Stimulated activated naive CD8-positive, alpha-beta T cell treated with anti-CD3 and anti-CD28 coated beads, Interleukin-15, amount 100 ng/mL, for 72 hours (primary cell): ENCODE measurements around the gene SPEM1.
A peak's percentile ranks its signal among the peaks of the same experiment; 100 is the strongest.

Experiments used
- ATAC-seq: fragments of 150-1000 bp; cut with Tn5 transposase; 2 replicates; pipeline ENCODE4 v1.10.0; 2021; ENCODE audit warnings: mild to moderate bottlenecking, moderate library complexity
- DNase-seq, 2 donors: peaks; one replicate each; pipeline ENCODE4 v3.0.0; 2021 to 2022
- H3K27ac Mint-ChIP-seq, 2 donors: one replicate each; pipeline ENCODE4 v1.8.0; 2022; ENCODE audit warnings: mild to moderate bottlenecking in 2 of 2, mixed read lengths in 2 of 2, moderate library complexity in 2 of 2
- H3K27me3 Mint-ChIP-seq: one replicate; pipeline ENCODE4 v1.8.0; 2022; ENCODE audit warnings: mixed read lengths
- H3K4me1 Mint-ChIP-seq: one replicate; pipeline ENCODE4 v1.8.0; 2022; ENCODE audit warnings: mild to moderate bottlenecking, mixed read lengths
- H3K4me3 Mint-ChIP-seq, 2 donors: one replicate each; pipeline ENCODE4 v1.8.0; 2022; ENCODE audit warnings: mild to moderate bottlenecking in 2 of 2, mixed read lengths in 2 of 2, moderate library complexity in 1 of 2
- H3K9me3 Mint-ChIP-seq, 2 donors: one replicate each; pipeline ENCODE4 v1.8.0; 2022; ENCODE audit warnings: mixed read lengths in 2 of 2

SPEM1 gene

DNA sequence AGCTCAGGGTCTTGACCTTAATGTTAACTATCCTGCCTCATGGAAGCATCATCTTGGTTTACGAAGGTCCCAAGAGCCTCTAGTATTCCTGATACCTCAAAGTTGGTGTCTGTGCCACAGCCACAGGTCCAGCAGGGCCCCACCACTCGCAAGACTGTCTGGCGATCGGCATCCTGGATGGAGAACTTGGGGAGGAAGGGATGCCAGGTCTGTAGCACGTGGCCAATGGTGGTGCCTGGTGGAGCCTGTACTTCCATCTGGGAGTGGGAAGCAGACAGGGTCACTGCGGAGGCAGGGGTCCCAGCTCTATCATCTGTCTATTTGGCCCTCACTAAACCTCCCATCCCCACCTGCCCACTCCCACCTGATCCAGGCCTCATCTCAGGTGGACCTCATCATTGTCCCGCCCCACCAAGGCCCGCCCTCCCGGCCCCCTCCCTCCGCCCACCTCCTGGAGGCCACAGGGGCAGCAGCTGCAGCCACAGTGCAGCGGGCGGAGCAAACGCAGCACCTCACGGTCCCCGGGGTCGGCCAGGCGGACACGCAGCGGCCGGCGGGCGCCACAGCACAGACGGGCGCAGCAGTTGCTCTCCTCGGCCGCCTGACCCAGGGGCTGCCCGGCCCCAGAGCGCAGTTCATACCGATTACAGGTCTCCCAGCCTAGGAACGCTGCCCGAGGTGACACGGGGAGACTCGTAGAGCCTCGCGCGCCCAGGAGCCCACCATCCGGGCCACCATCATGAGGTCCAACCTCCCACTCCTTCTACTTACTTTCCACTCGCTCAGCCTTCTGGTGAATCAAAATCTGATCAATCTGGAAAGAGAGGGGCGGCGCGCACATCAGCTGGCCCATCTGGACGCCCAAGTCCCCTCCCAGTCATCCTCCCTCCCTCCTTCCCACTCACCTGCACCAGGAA is 27.2 kb upstream of the SPEM1 start:
- peak overlapping the region; percentile 89 to 92 for H3K4me3 Mint-ChIP-seq
- H3K4me1 Mint-ChIP-seq: peaks cover 49% of the 10 kb centered on the region
- DNase-seq: no peak
- H3K27ac Mint-ChIP-seq: peak overlapping the region; percentile 46 to 75
- no peak for ATAC-seq
- H3K27me3 Mint-ChIP-seq: no peaks in the 10 kb centered on the region
- no peaks in the 10 kb centered on the region for H3K9me3 Mint-ChIP-seq

DNA sequence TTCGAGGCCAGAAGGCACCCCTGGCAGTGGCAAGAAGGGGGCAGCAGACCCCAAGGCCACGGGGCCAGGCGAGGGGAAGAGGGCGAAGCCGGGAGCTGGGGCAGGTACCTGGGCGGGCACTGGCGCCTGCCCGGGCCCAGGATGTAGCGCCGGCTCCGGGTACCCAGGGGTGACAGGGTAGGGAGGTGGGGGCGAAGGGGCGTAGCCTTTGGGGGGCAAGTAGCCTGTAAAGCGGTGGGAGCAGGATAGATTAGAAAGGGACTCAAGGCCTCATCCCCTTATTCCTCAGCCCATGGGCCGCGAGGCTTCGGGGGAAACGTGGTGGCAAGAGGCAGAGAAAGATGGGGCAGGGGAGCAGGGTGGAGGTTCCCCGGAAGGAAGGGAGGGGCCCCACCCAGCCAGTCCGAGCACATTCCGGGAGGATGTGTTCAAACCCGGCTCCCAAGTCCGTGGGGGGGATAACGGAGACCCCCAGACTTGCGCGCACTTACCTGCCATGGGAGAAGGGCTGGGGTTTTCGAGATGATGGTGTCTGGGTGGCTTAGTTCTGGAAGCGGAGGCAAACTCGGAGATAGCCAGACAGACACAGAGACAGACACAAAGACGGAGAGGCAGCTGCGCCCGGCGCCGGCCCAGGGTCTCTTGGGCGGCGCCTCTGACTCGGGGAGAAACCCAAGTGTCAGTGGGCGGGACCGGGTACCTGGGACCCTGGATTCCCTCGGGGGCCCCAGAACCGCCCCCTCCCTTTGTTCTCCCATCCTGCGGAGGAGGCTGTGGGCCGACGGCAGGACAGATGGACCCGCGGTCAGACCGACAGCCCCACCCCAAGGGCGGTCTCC is 26.3 kb upstream of the SPEM1 start:
- peak overlapping the region; percentile 89 to 92 for H3K4me3 Mint-ChIP-seq
- no peaks in the 10 kb centered on the region for H3K27me3 Mint-ChIP-seq
- H3K4me1 Mint-ChIP-seq: peaks cover 49% of the 10 kb centered on the region
- H3K9me3 Mint-ChIP-seq: no peaks in the 10 kb centered on the region
- peak overlapping the region; percentile 80 to 96 for H3K27ac Mint-ChIP-seq
- DNase-seq (peak; percentile 35 to 69), ATAC-seq (peak; percentile 72)

DNA sequence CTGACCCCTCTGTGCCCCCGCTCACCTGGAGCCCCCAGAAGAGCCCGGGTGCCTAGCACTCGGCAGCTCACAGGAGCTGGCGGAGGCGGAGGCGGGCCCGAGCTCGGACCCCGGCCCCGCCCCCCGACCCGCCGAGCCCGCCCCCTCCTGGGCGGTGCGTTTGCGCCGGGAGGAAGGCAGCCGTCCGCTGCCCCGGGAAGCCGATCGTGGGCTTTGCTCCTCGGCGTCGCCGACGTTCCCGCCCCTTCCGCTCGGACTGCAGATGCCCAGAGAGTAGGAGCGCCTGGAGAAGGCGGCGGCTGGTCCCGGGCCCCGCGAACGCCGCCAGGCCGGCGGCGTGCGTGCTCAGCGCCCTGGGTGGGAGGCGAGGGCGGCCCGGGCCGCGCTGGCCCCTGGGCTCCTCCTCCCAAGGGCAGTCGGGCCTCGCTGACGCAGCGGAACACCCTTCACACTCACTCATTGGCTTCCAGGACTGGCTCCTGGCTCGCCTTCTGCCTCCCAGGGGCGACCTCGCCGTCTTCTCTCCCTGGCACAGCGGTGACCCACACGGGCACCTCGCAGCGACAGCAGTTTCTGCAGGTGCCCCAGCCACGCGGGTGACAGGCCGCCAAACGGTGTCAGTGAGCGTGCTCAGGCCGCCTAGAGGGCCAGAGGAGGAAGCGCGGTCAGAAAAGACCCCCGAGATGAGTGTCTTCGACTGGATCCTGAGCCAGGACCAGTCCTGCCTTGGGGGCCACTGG is 25.5 kb upstream of the SPEM1 start, which contains the start of gene PLSCR3:
TSS of gene PLSCR3 (minus strand) at position 74 of the 740 bp plus-strand sequence. CDS start 415 bp downstream, outside the sequence.
- Mint-ChIP-seq H3K27ac (peak within 1 kb of the TSS; percentile 96 to 99), H3K4me1 (peaks cover 49% of the 10 kb centered on the region), H3K4me3 (peak within 1 kb of the TSS; percentile 89 to 92), H3K9me3 (no peaks in the 10 kb centered on the region), H3K27me3 (no peaks in the 10 kb centered on the region)
- ATAC-seq (peak; percentile 91), DNase-seq (peak; percentile 81 to 87)

DNA sequence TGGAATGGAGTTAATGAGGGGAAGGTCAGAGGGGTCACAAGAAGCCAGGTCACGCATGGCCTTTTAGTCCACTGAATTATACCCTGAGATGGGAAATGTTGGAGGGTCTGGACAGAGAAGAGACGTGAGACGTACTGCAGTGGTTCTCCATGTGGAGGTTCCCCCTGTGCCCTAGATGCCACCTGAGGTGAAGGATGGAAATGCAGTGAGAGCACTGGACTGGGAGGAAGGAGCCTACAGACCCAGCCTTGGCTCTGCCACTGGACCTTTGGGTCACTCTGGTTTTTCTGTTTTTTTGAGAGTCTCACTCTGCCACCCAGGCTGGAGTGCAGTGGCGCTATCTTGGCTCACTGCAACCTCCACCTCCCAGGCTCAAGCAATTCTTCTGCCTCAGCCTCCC is 24.0 kb upstream of the SPEM1 start:
- H3K9me3 Mint-ChIP-seq: no peaks in the 10 kb centered on the region
- no peak for ATAC-seq
- H3K27ac Mint-ChIP-seq: no peak overlapping the region
- H3K27me3 Mint-ChIP-seq: no peaks in the 10 kb centered on the region
- DNase-seq: no peak
- no peak overlapping the region for H3K4me3 Mint-ChIP-seq
- peaks cover 36% of the 10 kb centered on the region for H3K4me1 Mint-ChIP-seq

DNA sequence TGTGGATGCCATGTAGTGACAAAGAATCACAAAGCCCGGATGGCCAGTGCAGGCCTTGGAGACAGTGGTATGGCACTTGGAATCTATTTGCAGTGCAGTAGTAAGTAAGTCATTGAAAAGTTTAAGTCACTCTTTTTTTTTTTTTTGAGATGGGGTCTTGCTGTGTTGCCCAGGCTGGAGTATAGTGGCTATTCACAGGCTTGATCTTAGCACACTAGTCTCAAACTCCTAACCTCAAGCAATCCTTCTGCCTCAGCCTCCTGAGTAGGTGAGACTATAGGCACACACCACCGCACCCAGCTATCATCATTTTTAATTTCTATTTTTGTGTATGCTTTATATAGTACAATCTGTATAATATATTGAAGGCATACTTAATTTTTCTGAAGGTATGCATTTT is 21.5 kb upstream of the SPEM1 start:
- DNase-seq (no peak), ATAC-seq (no peak)
- H3K9me3 Mint-ChIP-seq: no peaks in the 10 kb centered on the region
- no peaks in the 10 kb centered on the region for H3K27me3 Mint-ChIP-seq
- H3K27ac Mint-ChIP-seq: no peak overlapping the region
- H3K4me1 Mint-ChIP-seq: peaks cover 21% of the 10 kb centered on the region
- no peak overlapping the region for H3K4me3 Mint-ChIP-seq

DNA sequence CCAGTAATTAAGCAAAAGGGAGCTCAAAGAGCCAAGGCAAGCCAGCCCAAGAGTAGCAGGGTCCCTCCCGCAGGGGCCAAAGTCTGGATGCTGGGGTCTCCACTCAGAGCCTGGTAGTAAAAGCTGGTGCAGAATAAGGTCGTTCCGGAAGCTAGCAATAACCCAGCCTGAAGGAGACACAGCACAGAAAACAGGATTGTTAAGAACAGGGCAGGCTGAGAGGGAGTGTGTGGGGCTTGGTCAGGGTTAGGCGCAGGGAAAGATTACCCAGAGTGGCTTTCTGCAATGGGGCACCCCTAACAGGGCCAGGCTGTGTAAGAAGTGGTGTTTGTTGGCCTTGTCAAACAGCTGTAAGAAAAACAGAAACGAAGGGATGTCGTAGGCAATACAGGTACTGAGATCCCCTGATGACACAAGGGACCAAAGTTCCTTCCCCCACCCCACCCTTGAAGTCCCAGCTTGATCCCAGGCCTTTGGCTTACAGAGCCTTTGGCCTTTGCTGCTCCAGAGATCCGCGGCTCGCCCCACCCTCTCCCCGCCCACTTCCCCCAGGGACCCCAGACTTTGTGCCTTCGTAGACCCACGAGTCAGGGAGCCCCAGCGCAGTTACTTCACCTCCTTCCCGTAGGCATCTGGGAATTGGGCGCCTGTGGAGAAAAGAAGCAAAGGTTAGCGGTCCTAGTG is 16.9 kb upstream of the SPEM1 start:
- Mint-ChIP-seq H3K27me3 (peaks cover 10% of the 10 kb centered on the region), H3K4me1 (peaks cover 28% of the 10 kb centered on the region), H3K4me3 (peak overlapping the region; percentile 89 to 99), H3K27ac (peak overlapping the region; percentile 23 to 97), H3K9me3 (no peaks in the 10 kb centered on the region)
- ATAC-seq (no peak), DNase-seq (no peak)

DNA sequence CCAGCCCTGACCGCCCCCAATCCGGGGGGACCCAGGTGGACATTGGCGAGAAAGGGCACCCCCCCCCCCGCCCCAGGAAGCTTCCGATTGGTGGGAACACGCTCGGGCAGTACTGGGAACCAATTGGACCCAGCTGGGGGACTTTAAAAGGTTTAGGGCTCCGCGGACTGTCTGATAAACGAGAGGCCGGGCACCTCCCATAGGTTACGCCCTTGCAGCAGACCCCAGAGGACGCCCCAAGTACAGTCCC is 16.5 kb upstream of the SPEM1 start:
- ATAC-seq: peak; percentile 61
- no peaks in the 10 kb centered on the region for H3K9me3 Mint-ChIP-seq
- peak overlapping the region; percentile 89 to 99 for H3K4me3 Mint-ChIP-seq
- DNase-seq: no peak
- peak overlapping the region; percentile 94 to 97 for H3K27ac Mint-ChIP-seq
- peaks cover 28% of the 10 kb centered on the region for H3K4me1 Mint-ChIP-seq
- peaks cover 10% of the 10 kb centered on the region for H3K27me3 Mint-ChIP-seq

DNA sequence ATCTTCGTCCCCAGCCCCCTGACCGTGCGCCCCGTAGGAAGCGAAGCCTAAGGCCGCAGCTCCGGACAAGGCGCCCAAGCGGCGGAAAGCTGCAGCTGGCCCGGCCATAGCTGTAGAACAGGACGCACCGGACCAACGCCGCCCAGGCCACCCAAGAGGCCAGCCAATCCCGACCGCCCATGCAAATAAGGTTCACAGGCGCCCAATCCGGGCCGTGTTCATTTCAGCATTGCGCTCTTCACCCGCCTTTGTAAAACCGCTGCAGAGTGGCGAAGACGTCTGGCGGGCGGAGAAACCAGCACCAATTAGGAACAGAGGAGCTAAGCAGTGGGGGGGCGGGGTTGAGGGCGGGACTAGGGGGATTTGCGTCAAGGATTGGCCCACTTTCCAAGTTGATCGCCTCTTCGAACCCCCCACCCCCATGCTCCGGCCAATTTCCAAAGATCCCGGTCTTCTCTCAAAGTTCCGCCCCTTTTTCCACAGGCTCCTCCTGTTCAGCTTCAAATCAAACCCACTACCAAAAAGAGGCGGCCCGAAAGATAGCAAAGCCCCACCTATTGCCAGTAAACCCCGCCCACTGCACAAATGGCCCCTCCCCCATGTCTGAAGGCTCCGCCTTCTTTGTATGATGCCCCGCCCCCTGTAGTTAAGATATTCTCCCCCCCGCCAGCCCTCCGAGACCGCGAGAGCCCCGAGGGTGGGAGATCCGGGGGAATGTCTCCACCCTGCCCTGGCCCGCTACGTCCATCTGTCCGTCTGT is 16.0 kb upstream of the SPEM1 start, which contains the start of gene TMEM256:
TSS of gene TMEM256 (minus strand) at position 121 of the 760 bp plus-strand sequence. CDS start at position 108, 13 bp downstream.
- ATAC-seq (peak; percentile 94), DNase-seq (peak; percentile 91 to 96)
- peaks cover 31% of the 10 kb centered on the region for H3K4me1 Mint-ChIP-seq
- H3K4me3 Mint-ChIP-seq: peak within 1 kb of the TSS; percentile 89 to 99
- H3K27me3 Mint-ChIP-seq: peaks cover 10% of the 10 kb centered on the region
- peak within 1 kb of the TSS; percentile 94 to 97 for H3K27ac Mint-ChIP-seq
- H3K9me3 Mint-ChIP-seq: no peaks in the 10 kb centered on the region

DNA sequence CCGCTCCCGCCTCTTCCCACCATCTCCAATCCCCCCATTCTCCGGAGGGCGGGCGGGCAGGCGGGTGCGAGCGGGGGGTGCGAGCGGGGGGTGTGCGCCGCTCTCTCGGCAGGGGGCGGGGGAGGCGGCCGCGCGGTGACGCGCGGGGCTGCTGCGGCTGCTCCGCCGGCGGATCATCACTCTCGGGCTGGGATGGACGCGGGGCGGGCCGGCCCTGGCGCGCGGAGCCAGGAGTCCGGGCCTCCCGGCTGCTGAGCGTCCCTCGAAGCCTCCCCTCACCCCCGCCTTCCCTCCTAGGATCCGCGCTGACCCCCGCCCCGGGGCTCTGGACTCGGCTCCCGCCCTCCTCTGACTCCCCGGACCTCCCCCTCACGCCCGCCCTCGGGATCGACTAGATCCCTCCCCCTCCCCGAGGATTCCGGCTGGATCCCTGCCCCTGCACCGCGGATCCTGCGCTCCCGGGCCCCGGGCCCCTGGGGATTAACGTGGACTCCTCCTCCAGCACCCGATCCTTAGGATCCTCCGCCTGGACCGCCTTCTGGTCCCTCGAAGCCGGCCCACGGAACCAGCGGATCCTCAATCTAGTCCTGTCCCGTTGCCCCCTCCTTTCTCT is 15.3 kb upstream of the SPEM1 start:
- H3K4me1 Mint-ChIP-seq: peaks cover 33% of the 10 kb centered on the region
- ATAC-seq (peak; percentile 50), DNase-seq (no peak)
- H3K27ac Mint-ChIP-seq: peak overlapping the region; percentile 94 to 97
- no peaks in the 10 kb centered on the region for H3K9me3 Mint-ChIP-seq
- H3K27me3 Mint-ChIP-seq: peaks cover 10% of the 10 kb centered on the region
- peak overlapping the region; percentile 89 to 99 for H3K4me3 Mint-ChIP-seq

DNA sequence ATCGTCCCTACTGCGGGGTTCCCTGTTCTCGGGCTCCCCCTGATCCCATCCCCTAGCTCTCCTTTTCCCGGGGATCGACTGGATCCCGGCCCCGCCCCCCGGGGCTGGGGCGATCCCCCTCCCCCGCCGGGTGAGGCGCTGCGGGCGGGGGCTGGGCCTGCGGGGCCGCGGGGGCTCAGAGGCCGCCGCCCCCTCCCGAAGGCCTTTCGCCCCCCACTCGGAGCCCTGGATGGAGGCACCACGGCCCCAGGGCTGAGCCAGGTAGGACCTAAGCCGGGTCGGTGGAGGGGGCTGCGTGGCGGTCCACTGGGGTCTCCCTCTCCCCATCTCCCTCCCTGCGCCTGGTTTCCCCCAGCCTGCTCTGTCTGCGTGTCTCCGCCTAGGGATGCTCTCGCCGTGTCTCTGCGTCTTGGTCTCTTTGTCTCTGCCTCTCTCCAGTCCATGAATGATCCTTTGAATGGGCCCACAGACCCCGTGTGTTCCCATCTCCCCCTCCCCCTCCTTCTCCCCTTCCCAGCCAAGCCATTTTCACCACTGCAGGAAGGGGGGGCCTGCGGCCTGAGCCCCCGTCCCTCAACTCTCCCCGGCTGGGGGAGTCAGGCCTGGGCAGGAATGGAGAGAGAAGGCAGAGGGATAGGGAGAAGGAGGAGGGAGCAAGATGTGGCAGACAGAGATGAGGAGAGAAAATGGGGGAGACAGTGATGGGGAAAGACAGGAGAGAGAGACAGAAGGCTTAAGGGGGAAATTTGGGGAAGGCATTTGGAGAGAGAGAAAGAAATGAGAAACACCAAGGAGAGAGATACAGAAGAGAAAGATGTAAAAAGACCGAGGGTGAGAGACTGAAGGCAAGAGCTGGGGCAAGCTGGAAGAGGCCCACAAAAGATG is 14.5 kb upstream of the SPEM1 start:
- H3K4me3 Mint-ChIP-seq: peak overlapping the region; percentile 89 to 99
- DNase-seq (no peak), ATAC-seq (no peak)
- peak overlapping the region in 1 of 2 donors; percentile 80 for H3K27ac Mint-ChIP-seq
- peaks cover 10% of the 10 kb centered on the region for H3K27me3 Mint-ChIP-seq
- H3K9me3 Mint-ChIP-seq: no peaks in the 10 kb centered on the region
- peaks cover 33% of the 10 kb centered on the region for H3K4me1 Mint-ChIP-seq

DNA sequence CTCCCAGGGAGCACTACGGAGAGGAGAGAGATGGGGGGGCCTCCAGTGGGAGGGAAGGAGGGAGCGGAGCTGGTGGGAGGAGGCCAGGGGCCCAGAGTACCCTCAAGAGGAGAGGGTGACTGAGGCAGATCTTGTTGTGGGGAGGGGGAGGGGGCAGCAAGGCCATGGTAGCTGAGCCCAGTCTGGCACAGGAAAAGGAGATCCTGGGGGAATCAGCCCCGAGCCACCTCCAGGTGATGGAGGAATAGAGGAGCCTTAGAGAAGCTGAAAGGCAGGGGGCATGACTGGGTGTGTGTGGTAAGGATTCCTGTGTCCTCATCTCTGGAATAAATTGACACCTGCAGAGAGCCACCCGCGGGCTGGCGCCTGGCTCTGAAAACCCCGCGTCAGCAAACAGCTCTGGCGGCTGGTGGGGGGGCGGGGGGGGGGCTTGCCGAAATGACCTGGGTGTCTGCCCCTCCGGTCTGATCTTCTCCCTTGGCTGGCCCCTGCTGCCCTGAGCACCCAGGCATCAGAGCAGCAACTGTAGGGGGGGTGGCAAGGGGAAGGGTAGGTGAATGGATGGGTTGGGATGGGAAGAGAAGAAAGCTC is 13.8 kb upstream of the SPEM1 start:
- ATAC-seq (no peak), DNase-seq (no peak)
- H3K27me3 Mint-ChIP-seq: peaks cover 10% of the 10 kb centered on the region
- no peaks in the 10 kb centered on the region for H3K9me3 Mint-ChIP-seq
- peak overlapping the region in 1 of 2 donors; percentile 70 for H3K27ac Mint-ChIP-seq
- peak overlapping the region; percentile 68 to 78 for H3K4me3 Mint-ChIP-seq
- peaks cover 33% of the 10 kb centered on the region for H3K4me1 Mint-ChIP-seq

DNA sequence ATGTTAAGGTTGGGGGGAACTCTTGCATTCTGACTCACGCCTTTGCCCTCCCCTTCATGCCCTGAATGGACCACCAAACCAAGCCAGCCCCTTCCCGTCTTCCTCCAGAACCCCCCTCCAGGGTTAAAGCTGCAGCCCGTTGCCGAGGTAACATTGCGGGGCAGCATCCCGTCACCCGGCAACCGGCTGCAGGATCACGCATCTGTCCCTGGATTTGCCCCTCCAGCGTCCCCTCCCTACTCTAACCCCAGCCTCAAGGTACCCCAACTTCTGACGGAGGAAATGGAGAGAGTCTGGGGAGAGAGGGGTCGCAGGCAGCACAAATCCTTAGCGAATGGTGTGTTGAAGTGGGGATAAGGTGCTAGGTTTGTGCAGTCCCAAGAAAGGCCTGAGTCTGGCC is 13.0 kb upstream of the SPEM1 start:
- Mint-ChIP-seq H3K4me1 (peaks cover 33% of the 10 kb centered on the region), H3K27ac (no peak overlapping the region), H3K27me3 (peaks cover 10% of the 10 kb centered on the region), H3K9me3 (no peaks in the 10 kb centered on the region), H3K4me3 (no peak overlapping the region)
- ATAC-seq: no peak
- DNase-seq: no peak
